ENCODE data around the gene PHTF1.

PHTF1 gene

GRCh38 chr1:113657126-113657525 lies 102.2 kb downstream of the PHTF1 start:
- no peak for DNase-seq (ENCODE audit: low read depth)
- H3K4me3 ChIP-seq (ENCODE audit: low read length), result no peak overlapping the region
- TF ChIP-seq CTCF (conservative IDR thresholded peaks at IDR 0.05; ENCODE audit: low read length), result no peak

GRCh38 chr1:113654883-113655282 lies 104.4 kb downstream of the PHTF1 start:
- no peak overlapping the region for H3K4me3 ChIP-seq (ENCODE audit: low read length)
- no peak for TF ChIP-seq CTCF (conservative IDR thresholded peaks at IDR 0.05; ENCODE audit: low read length)
- no peak for DNase-seq (ENCODE audit: low read depth)

- no peak for TF ChIP-seq CTCF (conservative IDR thresholded peaks at IDR 0.05; ENCODE audit: low read length)
- no peak for DNase-seq (ENCODE audit: low read depth)
- H3K4me3 ChIP-seq (ENCODE audit: low read length), result no peak overlapping the region
Measured at GRCh38 chr1:113653741-113654140, 105.5 kb downstream of the PHTF1 start.

- TF ChIP-seq CTCF (conservative IDR thresholded peaks at IDR 0.05; ENCODE audit: low read length), result no peak
- H3K4me3 ChIP-seq (ENCODE audit: low read length), result no peak overlapping the region
- DNase-seq (ENCODE audit: low read depth), result peak; percentile 6
Measured at GRCh38 chr1:113652771-113653170, 106.5 kb downstream of the PHTF1 start.

GRCh38 chr1:113648478-113648877 lies 110.8 kb downstream of the PHTF1 start:
- H3K4me3 ChIP-seq (ENCODE audit: low read length), result no peak overlapping the region
- TF ChIP-seq CTCF (conservative IDR thresholded peaks at IDR 0.05; ENCODE audit: low read length), result no peak
- no peak for DNase-seq (ENCODE audit: low read depth)

- H3K4me3 ChIP-seq (ENCODE audit: low read length), result no peak overlapping the region
- DNase-seq (ENCODE audit: low read depth), result peak; percentile 21
- no peak for TF ChIP-seq CTCF (conservative IDR thresholded peaks at IDR 0.05; ENCODE audit: low read length)
Measured at GRCh38 chr1:113647164-113647563, 112.1 kb downstream of the PHTF1 start.
